Adrenal gland (tissue), 5 donors: Measurements from ENCODE around the gene LRP8.

Experiments
- POLR2A ChIP-seq, 2 donors: fragments of 450-650 bp; IDR thresholded peaks; one replicate each; pipeline ENCODE4 v1.6.1; 2017; ENCODE audit warnings: antibody characterized with exemption in 2 of 2, mild to moderate bottlenecking in 2 of 2, moderate library complexity in 1 of 2
- TF ChIP-seq, protein P1 (sequence below), 6 experiments: fragments of 450-650 bp in 4 of 6; fragments of 200-600 bp in 2 of 6; sonication (generic) in 1 of 6; IDR thresholded peaks; 1 replicate in 5 of 6; 2 replicates in 1 of 6; pipeline versions ENCODE4 v1.5.1 to v1.8.0; 2016 to 2021; ENCODE audit warnings: antibody characterized with exemption in 6 of 6, mild to moderate bottlenecking in 2 of 6, moderate library complexity in 1 of 6
- donor health status: DM: no; HTN: no; CAD: no.

DNA sequence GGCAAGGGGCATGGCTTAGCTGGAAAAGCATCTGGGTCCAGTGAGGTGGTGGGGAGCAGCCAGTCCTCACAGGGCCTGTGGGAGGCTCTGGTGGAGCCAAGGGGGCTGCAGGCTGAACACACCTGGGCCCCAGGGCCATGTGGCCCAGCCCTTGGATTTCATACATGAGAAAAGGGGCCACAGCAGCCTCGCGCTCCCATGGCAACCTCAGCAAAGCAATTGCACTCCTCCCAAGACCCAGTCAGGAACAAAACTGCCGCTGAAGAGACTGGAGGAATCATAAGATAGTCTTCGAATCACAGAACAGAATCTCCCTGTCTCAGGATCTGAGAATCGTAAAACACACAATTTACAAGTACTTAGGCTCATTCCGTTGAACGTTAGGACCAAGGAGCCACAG lies 24.6 kb downstream of the LRP8 start:
- TF ChIP-seq POLR2A (IDR thresholded peaks at IDR 0.05): no peak
- TF ChIP-seq, protein P1, sequence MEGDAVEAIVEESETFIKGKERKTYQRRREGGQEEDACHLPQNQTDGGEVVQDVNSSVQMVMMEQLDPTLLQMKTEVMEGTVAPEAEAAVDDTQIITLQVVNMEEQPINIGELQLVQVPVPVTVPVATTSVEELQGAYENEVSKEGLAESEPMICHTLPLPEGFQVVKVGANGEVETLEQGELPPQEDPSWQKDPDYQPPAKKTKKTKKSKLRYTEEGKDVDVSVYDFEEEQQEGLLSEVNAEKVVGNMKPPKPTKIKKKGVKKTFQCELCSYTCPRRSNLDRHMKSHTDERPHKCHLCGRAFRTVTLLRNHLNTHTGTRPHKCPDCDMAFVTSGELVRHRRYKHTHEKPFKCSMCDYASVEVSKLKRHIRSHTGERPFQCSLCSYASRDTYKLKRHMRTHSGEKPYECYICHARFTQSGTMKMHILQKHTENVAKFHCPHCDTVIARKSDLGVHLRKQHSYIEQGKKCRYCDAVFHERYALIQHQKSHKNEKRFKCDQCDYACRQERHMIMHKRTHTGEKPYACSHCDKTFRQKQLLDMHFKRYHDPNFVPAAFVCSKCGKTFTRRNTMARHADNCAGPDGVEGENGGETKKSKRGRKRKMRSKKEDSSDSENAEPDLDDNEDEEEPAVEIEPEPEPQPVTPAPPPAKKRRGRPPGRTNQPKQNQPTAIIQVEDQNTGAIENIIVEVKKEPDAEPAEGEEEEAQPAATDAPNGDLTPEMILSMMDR (IDR thresholded peaks at IDR 0.05): no peak
